H1 (cell line): Measurements from ENCODE around the gene ARHGAP15. TPM values are rescaled to one million over a fixed set of nuclear protein-coding genes. Genes with fewer than 3 reads are reported as not detected.

Experiments used
- CTCF ChIA-PET: fragments of 300-600 bp; sonication (Branson Sonifier 250); formaldehyde crosslinking; loops from one replicate; lab custom pipeline; 2021; ENCODE audit not compliant: partially characterized antibody; lab: Charles Lee
- POLR2A ChIA-PET: fragments of 300-600 bp; sonication (Branson Sonifier 250); formaldehyde crosslinking; loops from one replicate; lab custom pipeline; 2021; ENCODE audit warnings: inconsistent platforms; ENCODE audit not compliant: partially characterized antibody; lab: Charles Lee
- DNase-seq, 2 experiments: peaks; one replicate each; pipeline versions ENCODE4 v3.0.0 to v3.0.0-alpha.2; 2010 to 2022; ENCODE audit warnings: low spot score in 2 of 2, low read depth in 1 of 2, mixed read lengths in 1 of 2
- FAIRE-seq: peaks from 2 replicates; lab custom pipeline; 2011; peaks lifted over from hg19 to GRCh38; lab: Jason Lieb, UNC
- H2AFZ ChIP-seq: 2 replicates; pipeline ENCODE4 v1.8.1; 2012; ENCODE audit warnings: low read length, inconsistent platforms
- H2AK5ac ChIP-seq: 2 replicates; pipeline ENCODE4 v1.6.1; 2013; ENCODE audit warnings: low read depth, low read length
- H2BK120ac ChIP-seq: replicated peaks from 2 replicates; pipeline ENCODE3; 2013; ENCODE audit warnings: low read depth, low read length, inconsistent platforms
- H2BK12ac ChIP-seq: 2 replicates; pipeline ENCODE4 v1.6.1; 2013; ENCODE audit warnings: low read depth, low read length
- H2BK15ac ChIP-seq: 2 replicates; pipeline ENCODE4 v1.6.1; 2013; ENCODE audit warnings: low read length
- H2BK20ac ChIP-seq: 2 replicates; pipeline ENCODE4 v1.6.1; 2013; ENCODE audit warnings: low read length
- H2BK5ac ChIP-seq: 2 replicates; pipeline ENCODE4 v1.6.1; 2013; ENCODE audit warnings: low read depth, low read length
- H3K14ac ChIP-seq: 2 replicates; pipeline ENCODE4 v1.6.1; 2013; ENCODE audit warnings: inconsistent platforms; ENCODE audit not compliant: insufficient read length
- H3K18ac ChIP-seq: 2 replicates; pipeline ENCODE4 v1.6.1; 2013; ENCODE audit warnings: low read length; ENCODE audit errors: extremely low read depth
- H3K23ac ChIP-seq: 2 replicates; pipeline ENCODE4 v1.6.1; 2013; ENCODE audit warnings: inconsistent platforms; ENCODE audit not compliant: insufficient read length
- H3K23me2 ChIP-seq: 2 replicates; pipeline ENCODE4 v1.6.1; 2013; ENCODE audit warnings: low read depth, low read length
- H3K27ac ChIP-seq: 2 replicates; pipeline ENCODE4 v1.6.1; 2011; ENCODE audit warnings: low read depth, low read length, inconsistent platforms
- H3K27me3 ChIP-seq, 4 experiments: replicated peaks in 1 of 4; 1 replicate in 1 of 4; 2 replicates in 3 of 4; pipeline versions ENCODE4 v1.6.1 to v1.8.1; 2011 to 2013; ENCODE audit warnings: low read length in 3 of 4, mild to moderate bottlenecking in 3 of 4, inconsistent platforms in 2 of 4, mixed read lengths in 2 of 4, moderate library complexity in 1 of 4; ENCODE audit not compliant: control insufficient read depth in 3 of 4, insufficient read depth in 3 of 4; ENCODE audit errors: extremely low read depth in 1 of 4
- H3K36me3 ChIP-seq, 4 experiments: 2 replicates each; pipeline versions ENCODE4 v1.6.1 to v1.8.1; 2011 to 2013; ENCODE audit warnings: mild to moderate bottlenecking in 4 of 4, low read length in 3 of 4, moderate library complexity in 2 of 4, control low read depth in 1 of 4, inconsistent platforms in 1 of 4; ENCODE audit not compliant: insufficient read depth in 4 of 4, control insufficient read depth in 2 of 4
- H3K4ac ChIP-seq: replicated peaks from 2 replicates; pipeline ENCODE3; 2013; ENCODE audit warnings: low read length, low read depth, mixed read lengths, inconsistent platforms; ENCODE audit not compliant: insufficient read length
- H3K4me1 ChIP-seq, 4 experiments: replicated peaks in 1 of 4; 1 replicate in 1 of 4; 2 replicates in 3 of 4; pipeline versions ENCODE4 v1.6.1 to v1.8.1; 2011 to 2013; ENCODE audit warnings: low read length in 3 of 4, inconsistent platforms in 2 of 4, mixed read lengths in 1 of 4; ENCODE audit not compliant: insufficient read depth in 4 of 4, control insufficient read depth in 3 of 4
- H3K4me2 ChIP-seq, 2 experiments: 2 replicates each; pipeline versions ENCODE4 v1.6.1 to v1.8.1; 2011 to 2013; ENCODE audit warnings: low read depth in 2 of 2, low read length in 2 of 2, control low read depth in 1 of 2, inconsistent platforms in 1 of 2, mild to moderate bottlenecking in 1 of 2; ENCODE audit not compliant: insufficient read depth in 1 of 2
- H3K4me3 ChIP-seq, 4 experiments: fragments of 200-600, 300-600 bp in 1 of 4; sonication (generic), shearing (Covaris generic), sonication (Bioruptor Twin) in 1 of 4; 2 replicates each; pipeline versions ENCODE4 v1.5.1 to v1.8.1; 2011 to 2016; ENCODE audit warnings: low read length in 4 of 4, low read depth in 3 of 4, control low read depth in 2 of 4, inconsistent platforms in 2 of 4, mild to moderate bottlenecking in 2 of 4, mixed read lengths in 1 of 4, moderate library complexity in 1 of 4; ENCODE audit not compliant: insufficient read depth in 2 of 4; ENCODE audit errors: extremely low read depth in 1 of 4
- H3K56ac ChIP-seq: replicated peaks from 2 replicates; pipeline ENCODE3; 2013; ENCODE audit warnings: low read depth, mild to moderate bottlenecking, mixed read lengths, low read length, inconsistent platforms; ENCODE audit not compliant: insufficient read length
- H3K79me1 ChIP-seq: 2 replicates; pipeline ENCODE4 v1.6.1; 2013; ENCODE audit warnings: low read depth, low read length, control low read depth
- H3K79me2 ChIP-seq, 2 experiments: 2 replicates each; pipeline versions ENCODE4 v1.6.1 to v1.8.1; 2012 to 2013; ENCODE audit warnings: low read length in 2 of 2, mild to moderate bottlenecking in 2 of 2, inconsistent platforms in 1 of 2; ENCODE audit not compliant: insufficient read depth in 2 of 2, control insufficient read depth in 1 of 2
- H3K9ac ChIP-seq, 4 experiments: replicated peaks in 1 of 4; 1 replicate in 1 of 4; 2 replicates in 3 of 4; pipeline versions ENCODE4 v1.6.1 to v1.8.1; 2011 to 2013; ENCODE audit warnings: low read depth in 3 of 4, low read length in 3 of 4, control low read depth in 2 of 4, mild to moderate bottlenecking in 2 of 4, moderate library complexity in 2 of 4, inconsistent platforms in 1 of 4; ENCODE audit errors: extremely low read depth in 1 of 4
- H3K9me3 ChIP-seq, 2 experiments: 2 replicates each; pipeline versions ENCODE4 v1.6.1 to v1.8.1; 2012 to 2013; ENCODE audit warnings: mild to moderate bottlenecking in 2 of 2, moderate library complexity in 2 of 2, control low read depth in 1 of 2, inconsistent platforms in 1 of 2, low read depth in 1 of 2, low read length in 1 of 2, mixed read lengths in 1 of 2; ENCODE audit not compliant: insufficient read depth in 2 of 2
- H4K20me1 ChIP-seq, 2 experiments: replicated peaks in 1 of 2; 2 replicates each; pipeline versions ENCODE3 to v1.8.1; 2011 to 2013; ENCODE audit warnings: inconsistent platforms in 2 of 2, low read length in 2 of 2, mild to moderate bottlenecking in 1 of 2; ENCODE audit not compliant: insufficient read depth in 2 of 2, control insufficient read depth in 1 of 2
- H4K5ac ChIP-seq: 2 replicates; pipeline ENCODE4 v1.6.1; 2013; ENCODE audit warnings: low read length, low read depth, mixed read lengths, inconsistent platforms; ENCODE audit not compliant: insufficient read length
- H4K8ac ChIP-seq: 2 replicates; pipeline ENCODE4 v1.8.0; 2013; ENCODE audit warnings: mild to moderate bottlenecking, moderate library complexity, low read length, inconsistent platforms; ENCODE audit not compliant: insufficient read depth; ENCODE audit errors: extremely low read depth
- H4K91ac ChIP-seq: replicated peaks from 2 replicates; pipeline ENCODE3; 2013; ENCODE audit warnings: low read length, mixed read lengths, inconsistent platforms; ENCODE audit not compliant: insufficient read length
- ATF2 ChIP-seq: IDR thresholded peaks from 2 replicates; pipeline ENCODE4 v1.6.1; 2012; ENCODE audit warnings: low read length, inconsistent platforms
- EP300 ChIP-seq, 2 experiments: IDR thresholded peaks; 1 replicate in 1 of 2; 2 replicates in 1 of 2; pipeline ENCODE4 v1.6.1; 2011 to 2012; ENCODE audit warnings: low read depth in 2 of 2, low read length in 2 of 2, mild to moderate bottlenecking in 2 of 2, borderline replicate concordance in 1 of 2, inconsistent platforms in 1 of 2, moderate library complexity in 1 of 2
- FOSL1 ChIP-seq: IDR thresholded peaks from 2 replicates; pipeline ENCODE4 v1.6.1; 2011; ENCODE audit warnings: mild to moderate bottlenecking, low read depth, low read length, moderate library complexity; ENCODE audit not compliant: insufficient read depth
- HDAC2 ChIP-seq, 2 experiments: fragments of 300-600 bp in 1 of 2; sonication (generic) in 1 of 2; IDR thresholded peaks; 2 replicates each; pipeline ENCODE4 v1.6.1; 2011 to 2012; ENCODE audit warnings: low read depth in 2 of 2, low read length in 2 of 2, mild to moderate bottlenecking in 2 of 2, moderate library complexity in 2 of 2, borderline replicate concordance in 1 of 2, inconsistent platforms in 1 of 2
- KDM1A ChIP-seq: fragments of 200-600, 300-600 bp; sonication (generic); IDR thresholded peaks from 2 replicates; pipeline ENCODE4 v1.7.1; 2016; ENCODE audit warnings: mild to moderate bottlenecking, low read length, borderline replicate concordance
- MAFK ChIP-seq: IDR thresholded peaks from 2 replicates; pipeline ENCODE4 v1.6.1; 2012; ENCODE audit warnings: low read depth, mild to moderate bottlenecking, improper control_type of control experiment, low read length
- RAD21 ChIP-seq, 2 experiments: IDR thresholded peaks in 1 of 2; conservative IDR thresholded peaks in 1 of 2; 2 replicates each; pipeline ENCODE4 v1.6.1; 2011; ENCODE audit warnings: low read depth in 2 of 2, low read length in 2 of 2, improper control_type of control experiment in 1 of 2, inconsistent platforms in 1 of 2, mild to moderate bottlenecking in 1 of 2, moderate library complexity in 1 of 2
- RNF2 ChIP-seq: fragments of 200-900, 300-1000 bp; sonication (generic); IDR thresholded peaks from 2 replicates; pipeline ENCODE4 v1.7.1; 2016; ENCODE audit warnings: borderline replicate concordance, low read depth, mild to moderate bottlenecking, antibody characterized with exemption, low read length; ENCODE audit not compliant: poor library complexity, severe bottlenecking; ENCODE audit errors: missing control alignments
- RXRA ChIP-seq: IDR thresholded peaks from 2 replicates; pipeline ENCODE4 v1.6.1; 2011; ENCODE audit warnings: low read depth, mild to moderate bottlenecking, low read length, moderate library complexity; ENCODE audit not compliant: insufficient read depth
- SAP30 ChIP-seq: fragments of 300-600 bp; sonication (generic); IDR thresholded peaks from 2 replicates; pipeline ENCODE4 v1.7.1; 2012; ENCODE audit warnings: low read length, moderate library complexity, mild to moderate bottlenecking, inconsistent platforms; ENCODE audit not compliant: insufficient read depth, insufficient replicate concordance
- SP4 ChIP-seq: IDR thresholded peaks from 2 replicates; pipeline ENCODE4 v1.6.1; 2012; ENCODE audit warnings: low read length, inconsistent platforms
- WGBS, 2 experiments: shearing (Covaris generic) in 1 of 2; methylation state at CpG; one replicate each; pipeline versions ENCODE4 v1.1.6 to v1.1.7; 2013 to 2015; ENCODE audit warnings: low lambda C conversion rate in 2 of 2, mixed read lengths in 2 of 2, inconsistent platforms in 1 of 2, low coverage in 1 of 2, missing lambda C conversion rate in 1 of 2; ENCODE audit not compliant: insufficient replicate concordance in 2 of 2, insufficient coverage in 1 of 2, insufficient read length in 1 of 2; ENCODE audit errors: extremely low coverage in 1 of 2, missing lambda C conversion rate in 1 of 2; 5-methylcytosine and 5-hydroxymethylcytosine counted together
- polyA plus RNA-seq, 7 experiments: library from polyadenylated mRNA; depleted of rRNA in 3 of 7; stranded (reverse) in 5 of 7; unstranded in 2 of 7; fragments of >200 nt in 5 of 7; fragments of 200-250 nt in 2 of 7; gene quantifications; 1 replicate in 5 of 7; 2 replicates in 1 of 7; 4 replicates in 1 of 7; pipeline versions ENCODE4 v1.2.1 to v1.2.3, GENCODE V29; 2011 to 2013; ENCODE audit warnings: missing spikeins in 2 of 7, mixed read lengths in 2 of 7
- total RNA-seq: library from RNA; stranded (reverse); fragmentation: NEBNext Ultra II Directional; extraction: Animal tissue kit (Norgen Biotek cat#: 25700); gene quantifications from 2 replicates; pipeline ENCODE4 v1.2.1, GENCODE V29; 2021

ARHGAP15 gene
- total and polyA plus RNA-seq, 2 of the 8 experiments (the other 6 are each of a cell fraction or from before 2014, with no cell fraction given) = not detected

- Histone ChIP-seq H2BK120ac (no peak overlapping the region), H3K4me3 (no peak overlapping the region), H3K9me3 (no peaks in the 10 kb centered on the region), H4K91ac (no peak overlapping the region), H4K5ac (no peak overlapping the region), H2BK12ac (no peak overlapping the region), H3K4ac (no peak overlapping the region), H2BK20ac (no peak overlapping the region), H3K23me2 (no peaks in the 10 kb centered on the region), H3K79me1 (no peaks in the 10 kb centered on the region), H3K27me3 (no peaks in the 10 kb centered on the region), H2AFZ (no peak overlapping the region), H3K56ac (no peak overlapping the region), H3K79me2 (no peaks in the 10 kb centered on the region), H3K9ac (no peak overlapping the region), H3K4me1 (no peaks in the 10 kb centered on the region), H2BK5ac (no peak overlapping the region), H4K8ac (no peak overlapping the region), H2BK15ac (no peak overlapping the region), H3K18ac (no peak overlapping the region), H3K36me3 (no peaks in the 10 kb centered on the region), H3K4me2 (no peak overlapping the region), H3K14ac (no peak overlapping the region), H2AK5ac (no peak overlapping the region), H3K27ac (no peak overlapping the region), H3K23ac (no peak overlapping the region), H4K20me1 (no peaks in the 10 kb centered on the region)
- ChIA-PET CTCF (interaction anchor here (0.8 kb wide), 1 partner anchor 14 kb away, joined by 4 read pairs; no protein-coding TSS in a partner anchor), POLR2A (no interaction called here)
- no peak for FAIRE-seq
- WGBS, 2 experiments = 94% methylated on average over 7 of the region's 7 CpGs; no CpG with 5 or more reads in 1 of the 2 experiments
- DNase-seq = no peak
- TF ChIP-seq SP4 (no peak), ATF2 (no peak), RXRA (no peak), KDM1A (no peak), RAD21 (IDR thresholded peaks at IDR 0.05 in 1 of 2, conservative IDR thresholded peaks at IDR 0.05 in 1 of 2; ENCODE audit: low read depth in 2 of 2, low read length in 2 of 2) (no peak), EP300 (IDR thresholded peaks at IDR 0.05; ENCODE audit: borderline replicate concordance in 1 of 2, low read depth in 2 of 2, low read length in 2 of 2) (no peak), FOSL1 (no peak), HDAC2 (IDR thresholded peaks at IDR 0.05; ENCODE audit: borderline replicate concordance in 1 of 2, low read depth in 2 of 2, low read length in 2 of 2) (no peak), SAP30 (no peak), RNF2 (no peak), MAFK (no peak)
Observed at GRCh38 chr2:143560724-143561123, 431.5 kb downstream of the ARHGAP15 start.
